ENCODE data around the gene ELOVL7.
"Not testable (repeated sequence)": the region's sequence is repeated elsewhere in the genome, so short reads cannot be mapped to it uniquely, and the experiment has no call there.

ELOVL7 gene

GRCh38 chr5:60829490-60830266 is 14.4 kb downstream of the ELOVL7 start:
- no peak for DNase-seq

GRCh38 chr5:60827201-60827600 is 16.9 kb downstream of the ELOVL7 start:
- DNase-seq = no peak

GRCh38 chr5:60826653-60827052 is 17.4 kb downstream of the ELOVL7 start:
- no peak for DNase-seq

- DNase-seq = no peak
Measured at GRCh38 chr5:60823574-60823973, 20.5 kb downstream of the ELOVL7 start.

- DNase-seq = no peak
Measured at GRCh38 chr5:60822285-60822556, 21.8 kb downstream of the ELOVL7 start.

- no peak for DNase-seq
Measured at GRCh38 chr5:60821488-60822284, 22.4 kb downstream of the ELOVL7 start.

- DNase-seq = no peak
Measured at GRCh38 chr5:60820593-60821487, 23.2 kb downstream of the ELOVL7 start.

- DNase-seq = not testable (repeated sequence)
Measured at GRCh38 chr5:60816138-60816537, 27.9 kb downstream of the ELOVL7 start.

GRCh38 chr5:60814498-60814897 is 29.6 kb downstream of the ELOVL7 start:
- no peak for DNase-seq

GRCh38 chr5:60812426-60812825 is 31.6 kb downstream of the ELOVL7 start:
- no peak for DNase-seq

GRCh38 chr5:60811105-60811504 is 33.0 kb downstream of the ELOVL7 start:
- no peak for DNase-seq

GRCh38 chr5:60810438-60811085 is 33.5 kb downstream of the ELOVL7 start:
- no peak for DNase-seq

GRCh38 chr5:60809891-60810425 is 34.1 kb downstream of the ELOVL7 start:
- no peak for DNase-seq

GRCh38 chr5:60806591-60807243 is 37.4 kb downstream of the ELOVL7 start:
- DNase-seq = no peak

GRCh38 chr5:60805463-60805862 is 38.6 kb downstream of the ELOVL7 start:
- DNase-seq = no peak

- no peak for DNase-seq
Measured at GRCh38 chr5:60803712-60804111, 40.4 kb downstream of the ELOVL7 start.

- DNase-seq = no peak
Measured at GRCh38 chr5:60802986-60803385, 41.1 kb downstream of the ELOVL7 start.

- no peak for DNase-seq
Measured at GRCh38 chr5:60802226-60802625, 41.8 kb downstream of the ELOVL7 start.

- no peak for DNase-seq
Measured at GRCh38 chr5:60797482-60798153, 46.5 kb downstream of the ELOVL7 start.

GRCh38 chr5:60795424-60795950 is 48.6 kb downstream of the ELOVL7 start:
- DNase-seq = not testable (repeated sequence)

GRCh38 chr5:60794691-60795090 is 49.4 kb downstream of the ELOVL7 start:
- DNase-seq = no peak

Measured in DMS79 (cell line).